Stimulated activated CD8-positive, alpha-beta memory T cell treated with anti-CD3 and anti-CD28 coated beads, Interleukin-7, amount 100 ng/mL, for 48 hours (primary cell): ENCODE measurements around the gene STRA6.

Experiments
- DNase-seq, 2 donors: peaks; one replicate each; pipeline ENCODE4 v3.0.0-alpha.2; 2020; ENCODE audit warnings: low read depth in 1 of 2; ENCODE audit errors: extremely low read depth in 1 of 2

STRA6 gene

GRCh38 chr15:74182131-74182530 is 20.5 kb downstream of the STRA6 start:
- no peak for DNase-seq

GRCh38 chr15:74180881-74181602 is 21.5 kb downstream of the STRA6 start:
- no peak for DNase-seq

GRCh38 chr15:74179983-74180880 is 22.4 kb downstream of the STRA6 start:
- DNase-seq: no peak

DNA sequence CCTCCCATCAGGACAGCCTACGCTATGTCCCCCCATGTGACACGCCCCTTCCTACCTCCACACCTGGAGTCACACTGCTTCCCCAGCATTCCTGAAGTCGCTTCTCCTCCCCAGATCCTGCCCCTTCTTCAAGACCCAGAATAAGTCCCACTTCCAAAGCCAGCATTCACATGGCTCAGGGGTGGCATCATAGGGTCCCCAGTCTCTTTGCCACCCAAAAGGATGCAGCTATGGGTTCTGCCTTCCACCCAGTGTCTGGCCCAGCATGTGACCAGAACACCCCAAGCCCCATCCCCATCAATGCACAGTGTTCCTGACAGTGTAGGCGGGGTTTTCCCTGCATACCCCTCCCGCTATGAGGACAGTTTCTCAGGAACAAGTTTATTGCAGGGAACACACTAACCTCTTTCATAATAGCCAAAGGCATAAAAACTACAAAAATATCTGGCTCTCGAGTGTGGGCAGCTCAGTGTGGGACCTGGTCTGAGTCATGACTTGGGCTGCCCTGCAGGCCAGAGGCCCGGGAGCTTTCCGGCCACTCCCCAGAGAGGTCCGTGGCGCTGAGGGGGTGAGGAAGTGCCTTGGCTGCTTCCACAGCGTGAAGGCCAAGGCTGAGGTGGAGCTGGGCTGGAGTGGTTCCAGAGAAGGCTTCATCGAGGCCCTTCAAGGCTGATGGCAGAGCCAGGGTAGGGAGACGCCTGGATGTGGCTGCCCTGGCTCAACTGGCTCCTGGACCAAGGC is 23.3 kb downstream of the STRA6 start:
- DNase-seq: no peak

GRCh38 chr15:74178326-74179100 is 24.1 kb downstream of the STRA6 start:
- DNase-seq: no peak

GRCh38 chr15:74176262-74177214 is 26.0 kb downstream of the STRA6 start:
- no peak for DNase-seq

DNA sequence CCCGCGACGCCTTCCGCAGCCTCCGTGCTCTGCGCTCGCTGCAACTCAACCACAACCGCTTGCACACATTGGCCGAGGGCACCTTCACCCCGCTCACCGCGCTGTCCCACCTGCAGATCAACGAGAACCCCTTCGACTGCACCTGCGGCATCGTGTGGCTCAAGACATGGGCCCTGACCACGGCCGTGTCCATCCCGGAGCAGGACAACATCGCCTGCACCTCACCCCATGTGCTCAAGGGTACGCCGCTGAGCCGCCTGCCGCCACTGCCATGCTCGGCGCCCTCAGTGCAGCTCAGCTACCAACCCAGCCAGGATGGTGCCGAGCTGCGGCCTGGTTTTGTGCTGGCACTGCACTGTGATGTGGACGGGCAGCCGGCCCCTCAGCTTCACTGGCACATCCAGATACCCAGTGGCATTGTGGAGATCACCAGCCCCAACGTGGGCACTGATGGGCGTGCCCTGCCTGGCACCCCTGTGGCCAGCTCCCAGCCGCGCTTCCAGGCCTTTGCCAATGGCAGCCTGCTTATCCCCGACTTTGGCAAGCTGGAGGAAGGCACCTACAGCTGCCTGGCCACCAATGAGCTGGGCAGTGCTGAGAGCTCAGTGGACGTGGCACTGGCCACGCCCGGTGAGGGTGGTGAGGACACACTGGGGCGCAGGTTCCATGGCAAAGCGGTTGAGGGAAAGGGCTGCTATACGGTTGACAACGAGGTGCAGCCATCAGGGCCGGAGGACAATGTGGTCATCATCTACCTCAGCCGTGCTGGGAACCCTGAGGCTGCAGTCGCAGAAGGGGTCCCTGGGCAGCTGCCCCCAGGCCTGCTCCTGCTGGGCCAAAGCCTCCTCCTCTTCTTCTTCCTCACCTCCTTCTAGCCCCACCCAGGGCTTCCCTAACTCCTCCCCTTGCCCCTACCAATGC is 27.1 kb downstream of the STRA6 start:
- DNase-seq: no peak

- no peak for DNase-seq
These were observed 27.7 kb downstream of the STRA6 start for GRCh38 chr15:74174958-74175253.

DNA sequence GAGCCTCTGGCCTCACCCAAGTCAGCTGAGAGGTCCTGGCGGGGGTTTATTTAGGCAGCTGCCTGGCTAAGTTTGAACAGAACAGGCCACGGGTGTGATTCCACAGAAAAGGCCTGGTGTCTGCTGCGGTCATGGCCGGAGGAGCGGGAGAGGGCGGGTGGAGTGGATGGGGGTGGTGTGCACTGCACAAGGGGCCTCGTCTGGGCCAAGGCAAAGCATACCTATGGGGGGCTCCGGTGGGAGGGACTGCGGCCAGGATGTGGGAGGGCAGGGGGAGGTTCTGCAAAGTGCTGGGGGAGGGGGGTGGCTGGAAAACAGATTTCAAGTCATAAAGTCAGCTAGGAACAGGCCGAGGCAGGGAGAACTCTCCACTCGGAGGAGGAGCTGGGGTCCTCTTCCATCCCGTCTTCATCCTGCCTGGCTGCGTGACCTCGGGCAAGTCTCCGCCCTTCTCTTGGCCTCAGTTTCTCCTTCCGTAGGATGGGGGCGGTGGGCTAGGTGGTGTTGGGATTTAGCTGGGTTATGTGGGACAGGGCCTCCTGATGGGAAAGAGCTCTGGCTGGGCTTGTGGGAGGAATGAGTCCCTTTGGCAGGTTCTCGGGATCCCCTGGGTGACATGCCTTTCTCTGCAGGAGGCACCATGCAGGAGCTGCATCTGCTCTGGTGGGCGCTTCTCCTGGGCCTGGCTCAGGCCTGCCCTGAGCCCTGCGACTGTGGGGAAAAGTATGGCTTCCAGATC is 28.2 kb downstream of the STRA6 start:
- no peak for DNase-seq

- DNase-seq: no peak
These were observed 29.0 kb downstream of the STRA6 start, which contains the start of gene ISLR for GRCh38 chr15:74173380-74174218. ISLR (plus strand) TSS chr15:74173710; CDS start chr15:74174859, 1,149 bp downstream.

- no peak for DNase-seq
These were observed 29.7 kb downstream of the STRA6 start for GRCh38 chr15:74172701-74173379.

- DNase-seq: no peak
These were observed 30.5 kb downstream of the STRA6 start for GRCh38 chr15:74171965-74172541.

GRCh38 chr15:74170875-74171578 is 31.6 kb downstream of the STRA6 start:
- no peak for DNase-seq

DNA sequence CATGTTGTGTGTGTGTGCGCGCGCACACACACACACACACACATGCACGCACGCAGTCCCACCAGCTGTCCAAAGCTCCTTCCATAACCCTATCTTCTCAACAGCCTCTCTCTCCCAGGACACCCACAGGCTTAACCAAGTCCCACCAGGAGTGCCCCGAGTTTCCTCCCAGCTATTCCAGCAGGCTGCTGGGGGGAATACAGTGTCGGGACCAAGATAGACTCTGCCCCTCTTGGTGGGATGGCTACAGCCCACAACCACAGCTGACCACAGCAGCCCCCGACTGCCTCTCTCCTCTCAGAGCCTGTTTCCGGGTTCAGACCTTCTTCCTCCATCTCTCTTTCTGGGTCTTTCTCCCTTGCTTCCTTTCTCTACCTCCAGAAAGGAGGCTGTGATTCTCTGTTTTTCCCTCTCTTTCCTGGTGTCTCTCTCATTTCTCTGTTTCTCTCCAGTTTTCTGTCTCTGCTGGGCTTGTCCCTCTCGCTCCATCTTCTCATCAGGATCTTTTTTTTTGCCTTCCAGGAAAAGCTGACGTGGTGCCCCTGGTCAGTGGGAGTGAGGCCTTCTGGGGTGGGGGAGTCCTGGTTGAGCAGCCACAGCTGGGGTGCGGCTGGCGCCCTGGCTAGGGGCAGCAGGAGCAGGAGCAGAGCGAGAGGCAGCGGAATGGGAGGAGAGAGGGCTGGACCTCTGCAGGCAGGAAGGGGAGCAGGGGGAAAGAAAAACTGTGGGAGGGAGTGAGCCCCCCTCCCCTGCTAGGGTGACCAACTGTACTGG is 32.3 kb downstream of the STRA6 start:
- no peak for DNase-seq

DNA sequence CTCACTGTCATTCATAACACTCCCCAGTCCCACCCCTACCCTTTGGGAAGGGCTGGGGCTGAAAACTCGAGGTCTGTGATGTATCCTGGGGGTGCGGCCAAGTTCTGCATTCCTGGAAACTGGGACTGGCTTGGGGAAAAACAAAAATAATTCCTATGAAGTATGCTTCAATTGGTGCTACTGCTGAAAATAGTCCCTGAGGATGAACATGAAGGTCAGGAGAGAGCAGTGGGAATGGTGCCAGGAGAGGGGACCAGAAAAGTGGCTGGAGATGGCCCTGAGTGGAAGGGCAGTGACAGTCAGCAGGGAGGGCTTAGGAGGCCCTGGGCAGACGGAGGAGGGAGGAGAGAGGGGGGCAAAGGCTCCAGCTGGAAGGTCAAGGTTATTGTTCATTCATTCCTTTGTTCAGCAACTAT is 33.9 kb downstream of the STRA6 start:
- DNase-seq: no peak
